Measurements from ENCODE around the gene CYB5RL. TPM values are rescaled to one million over a fixed set of nuclear protein-coding genes. Genes with fewer than 3 reads are reported as not detected.

CYB5RL gene
- total and polyA plus RNA-seq, 2 of the 13 experiments (the other 11 are each of a cell fraction or from before 2014, with no cell fraction given) = 3.7 to 5.0 TPM

GRCh38 chr1:54199151-54199764 lies 572 bp downstream of the CYB5RL start (continued):
- TF ChIP-seq NFIB (CRISPR knock-in tag; IDR thresholded peaks at IDR 0.05; ENCODE audit: borderline replicate concordance) (no peak), PATZ1 (CRISPR knock-in tag; IDR thresholded peaks at IDR 0.05) (peak; percentile 6), NFE2L2 (IDR thresholded peaks at IDR 0.05; ENCODE audit: low read length) (no peak), CENPBD1 (CRISPR knock-in tag; IDR thresholded peaks at IDR 0.05; ENCODE audit: borderline replicate concordance, low read depth) (no peak), YEATS4 (CRISPR knock-in tag; IDR thresholded peaks at IDR 0.05; ENCODE audit: borderline replicate concordance) (no peak), ZNF280B (CRISPR knock-in tag; IDR thresholded peaks at IDR 0.05; ENCODE audit: borderline replicate concordance) (no peak), MIER3 (CRISPR knock-in tag; IDR thresholded peaks at IDR 0.05; ENCODE audit: borderline replicate concordance) (no peak), RBM22 (optimal IDR thresholded peaks at IDR 0.05; ENCODE audit: low read length) (no peak), ZNF549 (CRISPR knock-in tag; IDR thresholded peaks at IDR 0.05) (no peak), ZNF644 (CRISPR knock-in tag; IDR thresholded peaks at IDR 0.05; ENCODE audit: low read depth) (no peak), EED (CRISPR knock-in tag; IDR thresholded peaks at IDR 0.05) (no peak), ARNT2 (CRISPR knock-in tag; IDR thresholded peaks at IDR 0.05; ENCODE audit: low read depth) (no peak), NFYB (CRISPR knock-in tag; IDR thresholded peaks at IDR 0.05) (no peak), POLR2A (IDR thresholded peaks at IDR 0.05; ENCODE audit: insufficient read depth in 1 of 2, low read depth in 2 of 2, low read length in 2 of 2) (no peak), CENPT (CRISPR knock-in tag; IDR thresholded peaks at IDR 0.05; ENCODE audit: low read depth) (no peak), ATF2 (CRISPR knock-in tag; IDR thresholded peaks at IDR 0.05) (no peak), KDM4B (CRISPR knock-in tag; IDR thresholded peaks at IDR 0.05) (no peak), TFAP4 (IDR thresholded peaks at IDR 0.05; ENCODE audit: borderline replicate concordance, low read depth) (peak; percentile 83; the same call in 1 of the 2 replicates), RFX1 (IDR thresholded peaks at IDR 0.05) (no peak), ZBTB7A (CRISPR knock-in tag; IDR thresholded peaks at IDR 0.05) (no peak), ZNF678 (CRISPR knock-in tag; IDR thresholded peaks at IDR 0.05) (no peak), ZNF605 (CRISPR knock-in tag; IDR thresholded peaks at IDR 0.05) (0 out of 2 replicates have a peak, but pooled peaks have one; percentile 24), ZBTB3 (CRISPR knock-in tag; IDR thresholded peaks at IDR 0.05; ENCODE audit: borderline replicate concordance, low read depth) (no peak), SATB2 (CRISPR knock-in tag; IDR thresholded peaks at IDR 0.05) (no peak), NCOA1 (CRISPR knock-in tag; IDR thresholded peaks at IDR 0.05) (no peak), PHF21A (CRISPR knock-in tag; IDR thresholded peaks at IDR 0.05) (no peak), FLYWCH1 (CRISPR knock-in tag; IDR thresholded peaks at IDR 0.05) (no peak)
